Fibroblast of lung (primary cell): ENCODE results near the gene LHX4. TPM values are rescaled to one million over a fixed set of nuclear protein-coding genes. Genes with fewer than 3 reads are reported as not detected.

ENCODE experiments used
- DNase-seq, 2 donors: peaks; one replicate each; pipeline versions ENCODE4 v3.0.0 to v3.0.0-alpha.2; 2010; ENCODE audit warnings: low read depth in 2 of 2
- H2AFZ ChIP-seq: 2 replicates; pipeline ENCODE4 v1.5.1; 2012; ENCODE audit warnings: low read length, control low read depth, inconsistent platforms
- H3K27ac ChIP-seq: 2 replicates; pipeline ENCODE4 v1.5.1; 2011; ENCODE audit warnings: low read length, control low read depth; ENCODE audit not compliant: insufficient read depth
- H3K27me3 ChIP-seq: 2 replicates; pipeline ENCODE4 v1.5.1; 2011; ENCODE audit warnings: mild to moderate bottlenecking, low read length; ENCODE audit not compliant: control insufficient read depth, insufficient read depth
- H3K36me3 ChIP-seq: 2 replicates; pipeline ENCODE4 v1.5.1; 2011; ENCODE audit warnings: low read length; ENCODE audit not compliant: control insufficient read depth, insufficient read depth
- H3K4me1 ChIP-seq: 2 replicates; pipeline ENCODE4 v1.5.1; 2011; ENCODE audit warnings: low read length; ENCODE audit not compliant: control insufficient read depth, insufficient read depth; ENCODE audit errors: extremely low read depth
- H3K4me2 ChIP-seq: 2 replicates; pipeline ENCODE4 v1.5.1; 2011; ENCODE audit warnings: low read length, control low read depth; ENCODE audit not compliant: insufficient read depth; ENCODE audit errors: extremely low read depth
- H3K4me3 ChIP-seq, 4 experiments: fragments of 200-600 bp in 1 of 4; sonication (generic) in 1 of 4; replicated peaks in 1 of 4; 2 replicates each; pipeline ENCODE4 v1.5.1; 2011 to 2016; ENCODE audit warnings: low read length in 4 of 4, low read depth in 3 of 4, mild to moderate bottlenecking in 3 of 4, control low read depth in 2 of 4, inconsistent platforms in 1 of 4, mixed read lengths in 1 of 4; ENCODE audit not compliant: insufficient read depth in 1 of 4; ENCODE audit errors: control extremely low read depth in 1 of 4
- H3K79me2 ChIP-seq: 2 replicates; pipeline ENCODE4 v1.5.1; 2012; ENCODE audit warnings: mild to moderate bottlenecking, low read length, inconsistent platforms; ENCODE audit not compliant: control insufficient read depth, insufficient read depth
- H3K9ac ChIP-seq: 2 replicates; pipeline ENCODE4 v1.5.1; 2011; ENCODE audit warnings: mild to moderate bottlenecking, low read length, control low read depth; ENCODE audit not compliant: insufficient read depth
- H3K9me3 ChIP-seq: 2 replicates; pipeline ENCODE4 v1.5.1; 2012; ENCODE audit warnings: low read depth, low read length; ENCODE audit not compliant: control insufficient read depth, insufficient read depth
- H4K20me1 ChIP-seq: 2 replicates; pipeline ENCODE4 v1.5.1; 2011; ENCODE audit warnings: low read length; ENCODE audit not compliant: control insufficient read depth, insufficient read depth; ENCODE audit errors: extremely low read depth
- CTCF ChIP-seq, 2 donors: IDR thresholded peaks in 1 of 2; conservative IDR thresholded peaks in 1 of 2; 1 replicate in 1 of 2; 2 replicates in 1 of 2; pipeline ENCODE4 v1.5.1; 2011 to 2012; ENCODE audit warnings: low read length in 2 of 2, control low read depth in 1 of 2, inconsistent platforms in 1 of 2, low read depth in 1 of 2, mild to moderate bottlenecking in 1 of 2
- EZH2 ChIP-seq: IDR thresholded peaks from 2 replicates; pipeline ENCODE4 v1.5.1; 2012; ENCODE audit warnings: low read length, control low read depth, mild to moderate bottlenecking; ENCODE audit errors: missing control alignments
- polyA plus RNA-seq, 2 donors: library from polyadenylated mRNA; depleted of rRNA in 1 of 2; stranded (reverse) in 1 of 2; unstranded in 1 of 2; fragments of >200 nt; gene quantifications; 2 replicates each; pipeline ENCODE4 v1.2.1, GENCODE V29; 2011 to 2012; ENCODE audit warnings: missing spikeins in 1 of 2
- total RNA-seq: library from RNA; depleted of rRNA; stranded (reverse); fragments of >200 nt; gene quantifications from 2 replicates; pipeline ENCODE4 v1.2.1, GENCODE V29; 2014

The LHX4 gene
- total and polyA plus RNA-seq, 2 donors (not counting 1 experiment from before 2014, with no cell fraction given), result 0.03 to 0.33 TPM

GRCh38 chr1:180244840-180245239 lies 14.8 kb downstream of the LHX4 start:
- Histone ChIP-seq H4K20me1 (no peaks in the 10 kb centered on the region), H3K4me1 (no peaks in the 10 kb centered on the region), H3K9ac (no peak overlapping the region), H3K27ac (no peak overlapping the region), H3K79me2 (no peaks in the 10 kb centered on the region), H2AFZ (no peak overlapping the region), H3K9me3 (no peaks in the 10 kb centered on the region), H3K27me3 (peaks cover 14% of the 10 kb centered on the region), H3K4me2 (no peak overlapping the region), H3K4me3 (no peak overlapping the region), H3K36me3 (no peaks in the 10 kb centered on the region)
- no peak for DNase-seq
- TF ChIP-seq EZH2 (no peak), CTCF (conservative IDR thresholded peaks at IDR 0.05 in 1 of 2, IDR thresholded peaks at IDR 0.05 in 1 of 2; ENCODE audit: low read depth in 1 of 2, low read length in 2 of 2) (no peak)

GRCh38 chr1:180246579-180246978 lies 16.5 kb downstream of the LHX4 start:
- peaks cover 5% of the 10 kb centered on the region for H3K27me3 ChIP-seq
- DNase-seq, result no peak
- no peaks in the 10 kb centered on the region for H4K20me1 ChIP-seq
- no peak overlapping the region for H3K4me2 ChIP-seq
- no peak overlapping the region for H2AFZ ChIP-seq
- no peaks in the 10 kb centered on the region for H3K9me3 ChIP-seq
- no peak overlapping the region for H3K27ac ChIP-seq
- H3K36me3 ChIP-seq, result no peaks in the 10 kb centered on the region
- no peaks in the 10 kb centered on the region for H3K4me1 ChIP-seq
- H3K79me2 ChIP-seq, result no peaks in the 10 kb centered on the region
- no peak overlapping the region for H3K4me3 ChIP-seq
- TF ChIP-seq EZH2, result no peak
- TF ChIP-seq CTCF (conservative IDR thresholded peaks at IDR 0.05 in 1 of 2, IDR thresholded peaks at IDR 0.05 in 1 of 2; ENCODE audit: low read depth in 1 of 2, low read length in 2 of 2), result no peak
- no peak overlapping the region for H3K9ac ChIP-seq

- Histone ChIP-seq H3K27ac (no peak overlapping the region), H3K4me2 (no peak overlapping the region), H3K4me3 (no peak overlapping the region), H3K9ac (no peak overlapping the region), H3K27me3 (peaks cover 5% of the 10 kb centered on the region), H2AFZ (no peak overlapping the region), H3K9me3 (no peaks in the 10 kb centered on the region), H4K20me1 (no peaks in the 10 kb centered on the region), H3K4me1 (no peaks in the 10 kb centered on the region), H3K36me3 (no peaks in the 10 kb centered on the region), H3K79me2 (no peaks in the 10 kb centered on the region)
- DNase-seq, result no peak
- TF ChIP-seq EZH2 (no peak), CTCF (conservative IDR thresholded peaks at IDR 0.05 in 1 of 2, IDR thresholded peaks at IDR 0.05 in 1 of 2; ENCODE audit: low read depth in 1 of 2, low read length in 2 of 2) (no peak)
Observed at GRCh38 chr1:180247061-180247460, 17.0 kb downstream of the LHX4 start.
